Psoas muscle (tissue), 8 donors: ENCODE measurements around the gene SFXN3. TPM values are rescaled to one million over a fixed set of nuclear protein-coding genes. Genes with fewer than 3 reads are reported as not detected.

Experiments used
- ATAC-seq, 4 donors: fragments of 200-7000 bp; cut with Tn5 transposase; one replicate each; pipeline ENCODE4 v1.9.1; 2020; ENCODE audit warnings: moderate library complexity in 3 of 4, mild to moderate bottlenecking in 2 of 4
- DNase-seq, 2 donors: peaks; one replicate each; pipeline ENCODE4 v3.0.0-alpha.2; 2020
- H3K27ac ChIP-seq: fragments of 200-600 bp; one replicate; pipeline ENCODE4 v1.8.0; 2022
- H3K27me3 ChIP-seq, 3 donors: fragments of 200-600 bp in 1 of 3; one replicate each; pipeline versions ENCODE4 v1.6.1 to v1.8.0; 2013 to 2022; ENCODE audit warnings: low read length in 2 of 3, mild to moderate bottlenecking in 2 of 3, moderate library complexity in 1 of 3; ENCODE audit not compliant: insufficient read depth in 3 of 3
- H3K36me3 ChIP-seq, 2 donors: fragments of 200-600 bp in 1 of 2; one replicate each; pipeline versions ENCODE4 v1.6.1 to v1.8.0; 2013 to 2022; ENCODE audit warnings: low read depth in 1 of 2, mild to moderate bottlenecking in 1 of 2, moderate library complexity in 1 of 2; ENCODE audit not compliant: insufficient read depth in 1 of 2
- H3K4me1 ChIP-seq: fragments of 200-600 bp; one replicate; pipeline ENCODE4 v1.8.0; 2022
- H3K4me3 ChIP-seq: fragments of 200-600 bp; one replicate; pipeline ENCODE4 v1.8.0; 2022; ENCODE audit warnings: mild to moderate bottlenecking
- H3K9me3 ChIP-seq: fragments of 200-600 bp; one replicate; pipeline ENCODE4 v1.8.0; 2022
- CTCF ChIP-seq: fragments of 200-600 bp; IDR thresholded peaks from one replicate; pipeline ENCODE4 v1.8.0; 2022; ENCODE audit warnings: antibody characterized with exemption
- WGBS, 3 donors: extraction: QIAGEN DNeasy Blood & Tissue Kit; methylation state at CpG; one replicate each; pipeline versions ENCODE4 v1.1.6 to v1.1.7; 2013; 5-methylcytosine and 5-hydroxymethylcytosine counted together
- intact Hi-C, 2 donors: fragments of 100-400 bp; cut with DNase I; formaldehyde crosslinking; loops; one replicate each; pipeline versions ENCODE4 v1.11.0 to v1.14.2; 2022
- polyA plus RNA-seq, 3 donors: library from polyadenylated mRNA; stranded (reverse); fragments of 200-250 nt; gene quantifications; one replicate each; pipeline ENCODE4 v1.2.3, GENCODE V29; 2013
- total RNA-seq, 4 donors: library from RNA; stranded (reverse); fragmentation: NEBNext Ultra II Directional in 2 of 4; extraction: Animal tissue kit (Norgen Biotek cat#: 25700) in 2 of 4; gene quantifications; one replicate each; pipeline versions ENCODE4 v1.2.1 to v1.2.4, GENCODE V29; 2021 to 2023
- donor health status: healthy with polysubstance abuse.
- donor health status: DM: no; HTN: no; CAD: no; lungs with moderate emphysema.
- donor health status: Bipolar disorder and iron deficiency.
- donor health status: healthy.
- donor health status: DM: yes; HTN: yes; CAD: no.
- donor health status: DM: no; HTN: no; CAD: no.
- donor health status: DM: no; HTN: no; CAD: no.
- donor health status: DM: yes; HTN: yes; CAD: no.

The SFXN3 gene
- total and polyA plus RNA-seq, 7 donors: 3.2 to 7.0 (median 4.9) TPM

GRCh38 chr10:101075775-101076174 is 44.7 kb downstream of the SFXN3 start:
- no peak for DNase-seq
- peaks cover 0 to 83% (median 9%) of the 10 kb centered on the region in 3 donors for H3K27me3 ChIP-seq
- H3K27ac ChIP-seq: no peak overlapping the region
- WGBS, 3 donors: 2 to 23% (median 12%) methylated on average over 4 of the region's 4 CpGs
- intact Hi-C loops: no loop called here
- no peaks in the 10 kb centered on the region for H3K4me1 ChIP-seq
- no peak for TF ChIP-seq CTCF
- H3K4me3 ChIP-seq: no peak overlapping the region
- H3K36me3 ChIP-seq: no peaks in the 10 kb centered on the region
- ATAC-seq: no peak
- no peaks in the 10 kb centered on the region for H3K9me3 ChIP-seq

GRCh38 chr10:101076630-101077029 is 45.6 kb downstream of the SFXN3 start:
- Histone ChIP-seq H3K4me1 (no peaks in the 10 kb centered on the region), H3K27me3 (peaks cover 0 to 82% (median 9%) of the 10 kb centered on the region in 3 donors), H3K9me3 (no peaks in the 10 kb centered on the region), H3K36me3 (no peaks in the 10 kb centered on the region), H3K4me3 (no peak overlapping the region), H3K27ac (no peak overlapping the region)
- no peak for TF ChIP-seq CTCF
- intact Hi-C loops: no loop called here
- 74 to 81% (median 77%) methylated on average over 5 of the region's 5 CpGs for WGBS, 3 donors
- DNase-seq: no peak
- no peak for ATAC-seq

GRCh38 chr10:101079874-101080273 is 48.8 kb downstream of the SFXN3 start:
- intact Hi-C loops: no loop called here
- peaks cover 0 to 78% (median 2%) of the 10 kb centered on the region in 3 donors for H3K27me3 ChIP-seq
- ATAC-seq (no peak), DNase-seq (no peak)
- H3K36me3 ChIP-seq: no peaks in the 10 kb centered on the region
- H3K4me3 ChIP-seq: no peak overlapping the region
- no peak overlapping the region for H3K27ac ChIP-seq
- 25 to 67% (median 43%) methylated on average over 1 of the region's 1 CpG for WGBS, 3 donors
- TF ChIP-seq CTCF: no peak
- no peaks in the 10 kb centered on the region for H3K4me1 ChIP-seq
- no peaks in the 10 kb centered on the region for H3K9me3 ChIP-seq

- Histone ChIP-seq H3K27me3 (peaks cover 0 to 67% (median 0%) of the 10 kb centered on the region in 3 donors), H3K27ac (no peak overlapping the region), H3K4me3 (no peak overlapping the region), H3K36me3 (no peaks in the 10 kb centered on the region), H3K4me1 (no peaks in the 10 kb centered on the region), H3K9me3 (no peaks in the 10 kb centered on the region)
- intact Hi-C loops: no loop called here
- no peak for TF ChIP-seq CTCF
- WGBS, 3 donors: 32 to 33% (median 33%) methylated on average over 5 of the region's 5 CpGs
- ATAC-seq (no peak), DNase-seq (no peak)
These were observed 50.2 kb downstream of the SFXN3 start for GRCh38 chr10:101080933-101081931.
